B cell (primary cell): Measurements from ENCODE around the gene ACR. TPM values are rescaled to one million over a fixed set of nuclear protein-coding genes. Genes with fewer than 3 reads are reported as not detected.

ENCODE experiments used
- ATAC-seq: fragments of 200-7000 bp; cut with Tn5 transposase; one replicate; pipeline ENCODE4 v1.10.0; 2021; ENCODE audit warnings: low read depth, mild to moderate bottlenecking, moderate number of reproducible peaks, moderate library complexity
- CTCF ChIA-PET: fragments of 350-600 bp; sonication (Branson Sonifier 250); formaldehyde crosslinking; loops from one replicate; lab custom pipeline; 2021; ENCODE audit warnings: antibody characterized with exemption, inconsistent platforms; lab: Charles Lee
- POLR2A ChIA-PET: fragments of 350-600 bp; sonication (Branson Sonifier 250); formaldehyde crosslinking; loops from one replicate; lab custom pipeline; 2021; ENCODE audit warnings: antibody characterized with exemption; lab: Charles Lee
- DNase-seq: peaks from one replicate; pipeline ENCODE4 v3.0.0; 2013
- H2AFZ ChIP-seq: 2 replicates; pipeline ENCODE4 v1.6.1; 2012; ENCODE audit warnings: mild to moderate bottlenecking, low read depth, low read length; ENCODE audit not compliant: insufficient read depth, poor library complexity, severe bottlenecking
- H3K27ac ChIP-seq, 2 donors: 1 replicate in 1 of 2; 2 replicates in 1 of 2; pipeline ENCODE4 v1.5.1; 2012 to 2013; ENCODE audit warnings: low read length in 2 of 2, mild to moderate bottlenecking in 2 of 2, moderate library complexity in 1 of 2
- H3K27me3 ChIP-seq, 4 experiments: fragments of 200-600 bp in 1 of 4; sonication (generic) in 1 of 4; replicated peaks in 1 of 4; 1 replicate in 2 of 4; 2 replicates in 2 of 4; pipeline versions ENCODE4 v1.6.1 to v1.7.0; 2013 to 2016; ENCODE audit warnings: low read length in 3 of 4, mild to moderate bottlenecking in 2 of 4, mixed read lengths in 1 of 4, moderate library complexity in 1 of 4; ENCODE audit not compliant: insufficient read depth in 4 of 4, control insufficient read depth in 3 of 4; ENCODE audit errors: control extremely low read depth in 1 of 4
- H3K36me3 ChIP-seq, 2 experiments: replicated peaks in 1 of 2; 1 replicate in 1 of 2; 2 replicates in 1 of 2; pipeline versions ENCODE4 v1.6.1 to v1.7.1; 2013; ENCODE audit warnings: low read length in 1 of 2; ENCODE audit not compliant: insufficient read depth in 2 of 2, control insufficient read depth in 1 of 2; ENCODE audit errors: control extremely low read depth in 1 of 2, extremely low read depth in 1 of 2
- H3K4me1 ChIP-seq, 2 donors: fragments of 200-600 bp in 1 of 2; sonication (generic) in 1 of 2; 1 replicate in 1 of 2; 2 replicates in 1 of 2; pipeline versions ENCODE4 v1.5.1 to v1.6.1; 2013 to 2017; ENCODE audit warnings: low read length in 2 of 2; ENCODE audit not compliant: control insufficient read depth in 2 of 2, insufficient read depth in 2 of 2
- H3K4me2 ChIP-seq: replicated peaks from 2 replicates; pipeline ENCODE3; 2012; ENCODE audit warnings: mild to moderate bottlenecking, low read depth, low read length; ENCODE audit not compliant: poor library complexity, severe bottlenecking
- H3K4me3 ChIP-seq, 5 experiments: fragments of 200-600 bp in 1 of 5; sonication (generic) in 1 of 5; 1 replicate in 3 of 5; 2 replicates in 2 of 5; pipeline versions ENCODE4 v1.5.1 to v1.7.0; 2011 to 2016; ENCODE audit warnings: low read length in 4 of 5, mild to moderate bottlenecking in 4 of 5, low read depth in 2 of 5, control low read depth in 1 of 5, moderate library complexity in 1 of 5; ENCODE audit not compliant: insufficient read depth in 1 of 5; ENCODE audit errors: control extremely low read depth in 1 of 5, extremely low read depth in 1 of 5
- H3K79me2 ChIP-seq: fragments of 200-600 bp; sonication (generic); one replicate; pipeline ENCODE4 v1.6.0; 2016; ENCODE audit warnings: low read length; ENCODE audit not compliant: control insufficient read depth, insufficient read depth
- H3K9ac ChIP-seq: fragments of 200-600 bp; sonication (generic); 2 replicates; pipeline ENCODE4 v1.6.1; 2017; ENCODE audit warnings: mild to moderate bottlenecking, low read length, moderate library complexity
- H3K9me3 ChIP-seq, 3 donors: one replicate each; pipeline versions ENCODE4 v1.6.1 to v1.7.1; 2013; ENCODE audit warnings: low read length in 2 of 3; ENCODE audit not compliant: control insufficient read depth in 2 of 3, insufficient read depth in 1 of 3; ENCODE audit errors: control extremely low read depth in 1 of 3
- H4K20me1 ChIP-seq: 2 replicates; pipeline ENCODE4 v1.6.0; 2012; ENCODE audit warnings: mild to moderate bottlenecking, low read length; ENCODE audit not compliant: insufficient read depth, control insufficient read depth, poor library complexity, severe bottlenecking
- H3K27ac Mint-ChIP-seq: one replicate; pipeline ENCODE4 v1.8.0; 2021; ENCODE audit warnings: mixed read lengths
- H3K27me3 Mint-ChIP-seq: one replicate; pipeline ENCODE4 v1.8.0; 2021; ENCODE audit warnings: mixed read lengths
- H3K4me1 Mint-ChIP-seq: one replicate; pipeline ENCODE4 v1.8.0; 2021; ENCODE audit warnings: mixed read lengths
- H3K4me3 Mint-ChIP-seq: one replicate; pipeline ENCODE4 v1.8.0; 2021; ENCODE audit warnings: mixed read lengths
- H3K9me3 Mint-ChIP-seq: one replicate; pipeline ENCODE4 v1.8.0; 2022; ENCODE audit warnings: mixed read lengths; ENCODE audit not compliant: insufficient read depth
- CTCF ChIP-seq: fragments of 200-600 bp; IDR thresholded peaks from one replicate; pipeline ENCODE4 v1.8.0; 2022; ENCODE audit warnings: antibody characterized with exemption, mild to moderate bottlenecking
- EZH2 ChIP-seq: IDR thresholded peaks from 2 replicates; pipeline ENCODE4 v1.6.1; 2012; ENCODE audit warnings: borderline replicate concordance, low read depth, mild to moderate bottlenecking, moderate library complexity, low read length; ENCODE audit not compliant: insufficient read depth, poor library complexity, severe bottlenecking
- WGBS: methylation state at CpG from one replicate; pipeline ENCODE4 v1.1.5; 2013; ENCODE audit warnings: missing lambda C conversion rate; ENCODE audit not compliant: insufficient coverage; 5-methylcytosine and 5-hydroxymethylcytosine counted together
- intact Hi-C: fragments of 100-400 bp; cut with micrococcal nuclease; formaldehyde crosslinking; loops from one replicate; pipeline ENCODE4 v1.10.0; 2022
- polyA plus RNA-seq: library from polyadenylated mRNA; depleted of rRNA; stranded (reverse); fragments of >200 nt; gene quantifications from 2 replicates; pipeline ENCODE4 v1.2.3, GENCODE V29; 2012
- total RNA-seq, 2 donors: library from RNA; stranded (reverse); fragments of 120-200 nt in 1 of 2; gene quantifications; 1 replicate in 1 of 2; 2 replicates in 1 of 2; pipeline versions ENCODE4 v1.2.3 to v1.2.4, GENCODE V29; 2013 to 2022

The ACR gene
- total and polyA plus RNA-seq, 2 donors (not counting 1 experiment from before 2014, with no cell fraction given) = not detected

- H3K9me3 Mint-ChIP-seq = no peaks in the 10 kb centered on the region
- H3K27ac ChIP-seq = no peak overlapping the region
- ATAC-seq (no peak), DNase-seq (no peak)
- no peaks in the 10 kb centered on the region for H3K27me3 ChIP-seq
- H3K4me2 ChIP-seq = no peak overlapping the region
- TF ChIP-seq EZH2 (no peak), CTCF (no peak)
- no peak overlapping the region for H3K27ac Mint-ChIP-seq
- H3K4me1 ChIP-seq = no peaks in the 10 kb centered on the region
- ChIA-PET CTCF (no interaction called here), POLR2A (no interaction called here)
- H3K27me3 Mint-ChIP-seq = peaks cover 6% of the 10 kb centered on the region
- no peaks in the 10 kb centered on the region for H3K9me3 ChIP-seq
- H3K36me3 ChIP-seq = no peaks in the 10 kb centered on the region
- no peaks in the 10 kb centered on the region for H3K4me1 Mint-ChIP-seq
- WGBS = 93% methylated on average over 29 of the region's 36 CpGs
- H4K20me1 ChIP-seq = no peaks in the 10 kb centered on the region
- H2AFZ ChIP-seq = no peak overlapping the region
- H3K79me2 ChIP-seq = no peaks in the 10 kb centered on the region
- no peak overlapping the region for H3K4me3 Mint-ChIP-seq
- intact Hi-C loops = no loop called here
- H3K4me3 ChIP-seq = no peak overlapping the region
- no peak overlapping the region for H3K9ac ChIP-seq
Observed at GRCh38 chr22:50703726-50704509, 34.1 kb upstream of the ACR start.

GRCh38 chr22:50704510-50705218, 33.3 kb upstream of the ACR start:
- CTCF ChIA-PET = no interaction called here
- no peaks in the 10 kb centered on the region for H3K79me2 ChIP-seq
- no peaks in the 10 kb centered on the region for H3K27me3 ChIP-seq
- no peak overlapping the region for H3K27ac Mint-ChIP-seq
- no peak overlapping the region for H3K4me3 ChIP-seq
- intact Hi-C loops = no loop called here
- H2AFZ ChIP-seq = no peak overlapping the region
- H3K27me3 Mint-ChIP-seq = peaks cover 4% of the 10 kb centered on the region
- no peaks in the 10 kb centered on the region for H4K20me1 ChIP-seq
- DNase-seq (no peak), ATAC-seq (no peak)
- 94% methylated on average over 37 of the region's 37 CpGs for WGBS
- no peak overlapping the region for H3K27ac ChIP-seq
- H3K9me3 ChIP-seq = no peaks in the 10 kb centered on the region
- no peaks in the 10 kb centered on the region for H3K36me3 ChIP-seq
- no peak overlapping the region for H3K4me3 Mint-ChIP-seq
- TF ChIP-seq CTCF = no peak
- TF ChIP-seq EZH2 = no peak
- H3K4me2 ChIP-seq = no peak overlapping the region
- H3K4me1 ChIP-seq = no peaks in the 10 kb centered on the region
- no peaks in the 10 kb centered on the region for H3K9me3 Mint-ChIP-seq
- no peak overlapping the region for H3K9ac ChIP-seq
- POLR2A ChIA-PET = no interaction called here
- H3K4me1 Mint-ChIP-seq = no peaks in the 10 kb centered on the region
